ENCODE data around the gene METTL8. TPM values are rescaled to one million over a fixed set of nuclear protein-coding genes. Genes with fewer than 3 reads are reported as not detected.

The METTL8 gene
- total RNA-seq, 1 experiment from 2014 or later: 25.7 TPM

DNA sequence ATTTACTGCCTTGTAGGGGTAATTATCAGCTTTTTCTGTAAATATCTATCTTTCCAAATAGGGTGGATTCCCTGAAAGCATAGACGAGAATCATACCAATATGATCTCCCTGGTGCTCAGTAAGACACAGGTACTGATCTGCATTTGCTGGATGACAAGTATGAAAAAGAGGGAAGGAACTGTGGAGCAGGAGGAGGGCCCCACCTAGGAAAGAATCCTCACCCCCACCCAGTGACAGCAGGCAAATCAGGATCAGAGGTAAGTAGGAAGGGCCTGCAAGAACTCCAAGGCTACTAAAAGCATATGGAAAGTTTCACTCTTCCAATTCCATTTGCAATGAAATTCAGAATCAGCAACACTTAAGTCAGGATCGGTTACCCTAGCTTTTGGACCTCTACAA, 42.3 kb downstream of the METTL8 start:
- Mint-ChIP-seq H3K9me3 (ENCODE audit: unreplicated experiment) (no peaks in the 10 kb centered on the region), H3K27ac (ENCODE audit: unreplicated experiment) (no peak overlapping the region), H3K4me3 (ENCODE audit: unreplicated experiment) (no peak overlapping the region), H3K36me3 (ENCODE audit: insufficient read depth, unreplicated experiment) (no peaks in the 10 kb centered on the region), H3K27me3 (ENCODE audit: insufficient read depth, unreplicated experiment) (no peaks in the 10 kb centered on the region), H3K4me1 (ENCODE audit: low read depth, unreplicated experiment) (no peaks in the 10 kb centered on the region)
- BruUV-seq (replicated peaks): no TSS peak
- TF ChIP-seq, protein P1, sequence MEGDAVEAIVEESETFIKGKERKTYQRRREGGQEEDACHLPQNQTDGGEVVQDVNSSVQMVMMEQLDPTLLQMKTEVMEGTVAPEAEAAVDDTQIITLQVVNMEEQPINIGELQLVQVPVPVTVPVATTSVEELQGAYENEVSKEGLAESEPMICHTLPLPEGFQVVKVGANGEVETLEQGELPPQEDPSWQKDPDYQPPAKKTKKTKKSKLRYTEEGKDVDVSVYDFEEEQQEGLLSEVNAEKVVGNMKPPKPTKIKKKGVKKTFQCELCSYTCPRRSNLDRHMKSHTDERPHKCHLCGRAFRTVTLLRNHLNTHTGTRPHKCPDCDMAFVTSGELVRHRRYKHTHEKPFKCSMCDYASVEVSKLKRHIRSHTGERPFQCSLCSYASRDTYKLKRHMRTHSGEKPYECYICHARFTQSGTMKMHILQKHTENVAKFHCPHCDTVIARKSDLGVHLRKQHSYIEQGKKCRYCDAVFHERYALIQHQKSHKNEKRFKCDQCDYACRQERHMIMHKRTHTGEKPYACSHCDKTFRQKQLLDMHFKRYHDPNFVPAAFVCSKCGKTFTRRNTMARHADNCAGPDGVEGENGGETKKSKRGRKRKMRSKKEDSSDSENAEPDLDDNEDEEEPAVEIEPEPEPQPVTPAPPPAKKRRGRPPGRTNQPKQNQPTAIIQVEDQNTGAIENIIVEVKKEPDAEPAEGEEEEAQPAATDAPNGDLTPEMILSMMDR (IDR thresholded peaks at IDR 0.05; ENCODE audit: insufficient read depth in 1 of 2, low read depth in 1 of 2, low read length in 1 of 2, severe bottlenecking in 1 of 2, unreplicated experiment in 1 of 2): no peak
- H3K9me3 ChIP-seq: no peaks in the 10 kb centered on the region
- no peaks in the 10 kb centered on the region for H3K4me1 ChIP-seq
- intact Hi-C loops (cut with micrococcal nuclease; ENCODE audit: unreplicated experiment): no loop called here
- H3K36me3 ChIP-seq (ENCODE audit: control insufficient read depth, insufficient read depth, low read length): no peaks in the 10 kb centered on the region
- DNase-seq: no peak
- H3K27me3 ChIP-seq (replicated peaks; ENCODE audit: control insufficient read depth, insufficient read depth, low read length): no peaks in the 10 kb centered on the region; the same call in 1 of the 2 replicates
- H3K4me3 ChIP-seq (ENCODE audit: low read depth, low read length): no peak overlapping the region
- POLR2A ChIA-PET: no interaction called here
- CTCF ChIA-PET: no interaction called here

DNA sequence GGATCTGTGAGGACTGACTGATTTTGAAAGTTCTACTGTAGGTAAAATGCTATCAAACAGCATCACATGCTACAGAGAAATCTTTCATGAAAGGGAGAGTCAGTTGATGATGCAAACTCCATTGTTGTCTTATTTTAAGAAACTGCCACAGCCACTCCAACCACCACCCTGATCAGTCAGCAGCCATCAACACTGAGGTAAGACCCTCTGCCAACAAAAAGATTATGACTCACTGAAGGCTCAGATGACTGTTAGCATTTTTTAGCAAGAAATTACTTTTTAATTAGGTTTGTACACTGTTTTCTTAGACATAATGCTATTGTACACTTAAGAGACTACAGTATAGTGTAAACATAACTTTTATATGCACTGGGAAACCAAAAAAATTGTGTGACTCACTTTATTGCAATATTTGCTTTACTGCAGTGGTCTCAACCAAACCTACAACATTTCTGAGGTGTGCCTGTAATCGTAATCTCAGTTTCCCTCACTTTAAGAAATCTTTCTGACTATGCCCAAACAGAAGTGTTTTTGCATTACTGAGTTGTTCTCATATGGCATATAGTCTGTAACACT, 42.8 kb downstream of the METTL8 start:
- Mint-ChIP-seq H3K4me3 (ENCODE audit: unreplicated experiment) (no peak overlapping the region), H3K4me1 (ENCODE audit: low read depth, unreplicated experiment) (no peaks in the 10 kb centered on the region), H3K27ac (ENCODE audit: unreplicated experiment) (no peak overlapping the region), H3K27me3 (ENCODE audit: insufficient read depth, unreplicated experiment) (no peaks in the 10 kb centered on the region), H3K9me3 (ENCODE audit: unreplicated experiment) (no peaks in the 10 kb centered on the region), H3K36me3 (ENCODE audit: insufficient read depth, unreplicated experiment) (no peaks in the 10 kb centered on the region)
- Histone ChIP-seq H3K27me3 (replicated peaks; ENCODE audit: control insufficient read depth, insufficient read depth, low read length) (no peaks in the 10 kb centered on the region; the same call in 1 of the 2 replicates), H3K9me3 (no peaks in the 10 kb centered on the region), H3K36me3 (ENCODE audit: control insufficient read depth, insufficient read depth, low read length) (no peaks in the 10 kb centered on the region), H3K4me3 (ENCODE audit: low read depth, low read length) (no peak overlapping the region), H3K4me1 (no peaks in the 10 kb centered on the region)
- TF ChIP-seq, protein P1 (IDR thresholded peaks at IDR 0.05; ENCODE audit: insufficient read depth in 1 of 2, low read depth in 1 of 2, low read length in 1 of 2, severe bottlenecking in 1 of 2, unreplicated experiment in 1 of 2): no peak
- POLR2A ChIA-PET: no interaction called here
- intact Hi-C loops (cut with micrococcal nuclease; ENCODE audit: unreplicated experiment): no loop called here
- no TSS peak for BruUV-seq (replicated peaks)
- CTCF ChIA-PET: no interaction called here
- no peak for DNase-seq

DNA sequence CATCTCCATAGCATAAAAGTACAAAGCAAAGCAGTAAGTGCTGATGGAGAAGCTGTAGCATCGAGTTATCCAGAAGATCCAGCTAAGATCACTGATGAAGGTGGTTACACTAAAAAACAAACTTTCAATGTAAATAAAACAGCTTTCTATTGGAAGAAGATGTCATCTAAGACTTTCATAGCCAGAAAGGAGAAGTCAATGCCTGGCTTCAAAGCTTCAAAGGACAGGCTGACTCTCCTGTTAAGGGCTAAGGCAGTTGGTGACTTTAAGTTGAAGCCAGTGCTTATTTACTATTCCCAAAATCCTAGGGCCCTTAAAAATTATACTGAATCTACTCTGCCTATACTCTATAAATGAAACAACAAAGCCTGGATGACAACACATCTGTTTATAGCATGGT, 44.0 kb downstream of the METTL8 start:
- Histone ChIP-seq H3K36me3 (ENCODE audit: control insufficient read depth, insufficient read depth, low read length) (no peaks in the 10 kb centered on the region), H3K9me3 (no peaks in the 10 kb centered on the region), H3K4me1 (no peaks in the 10 kb centered on the region), H3K27me3 (replicated peaks; ENCODE audit: control insufficient read depth, insufficient read depth, low read length) (no peaks in the 10 kb centered on the region; the same call in 1 of the 2 replicates), H3K4me3 (ENCODE audit: low read depth, low read length) (no peak overlapping the region)
- H3K36me3 Mint-ChIP-seq (ENCODE audit: insufficient read depth, unreplicated experiment): no peaks in the 10 kb centered on the region
- no peak for DNase-seq
- no peaks in the 10 kb centered on the region for H3K9me3 Mint-ChIP-seq (ENCODE audit: unreplicated experiment)
- CTCF ChIA-PET: no interaction called here
- H3K27me3 Mint-ChIP-seq (ENCODE audit: insufficient read depth, unreplicated experiment): no peaks in the 10 kb centered on the region
- H3K27ac Mint-ChIP-seq (ENCODE audit: unreplicated experiment): no peak overlapping the region
- POLR2A ChIA-PET: no interaction called here
- intact Hi-C loops (cut with micrococcal nuclease; ENCODE audit: unreplicated experiment): no loop called here
- no peak overlapping the region for H3K4me3 Mint-ChIP-seq (ENCODE audit: unreplicated experiment)
- no TSS peak for BruUV-seq (replicated peaks)
- no peaks in the 10 kb centered on the region for H3K4me1 Mint-ChIP-seq (ENCODE audit: low read depth, unreplicated experiment)
- TF ChIP-seq, protein P1 (IDR thresholded peaks at IDR 0.05; ENCODE audit: insufficient read depth in 1 of 2, low read depth in 1 of 2, low read length in 1 of 2, severe bottlenecking in 1 of 2, unreplicated experiment in 1 of 2): no peak
